ENCODE results near the gene UNC5A. TPM values are rescaled to one million over a fixed set of nuclear protein-coding genes. Genes with fewer than 3 reads are reported as not detected.
"Not testable (repeated sequence)": the region's sequence is repeated elsewhere in the genome, so short reads cannot be mapped to it uniquely, and the experiment has no call there.

The UNC5A gene
- total RNA-seq, 1 experiment from 2014 or later, result 0.05 TPM

DNA sequence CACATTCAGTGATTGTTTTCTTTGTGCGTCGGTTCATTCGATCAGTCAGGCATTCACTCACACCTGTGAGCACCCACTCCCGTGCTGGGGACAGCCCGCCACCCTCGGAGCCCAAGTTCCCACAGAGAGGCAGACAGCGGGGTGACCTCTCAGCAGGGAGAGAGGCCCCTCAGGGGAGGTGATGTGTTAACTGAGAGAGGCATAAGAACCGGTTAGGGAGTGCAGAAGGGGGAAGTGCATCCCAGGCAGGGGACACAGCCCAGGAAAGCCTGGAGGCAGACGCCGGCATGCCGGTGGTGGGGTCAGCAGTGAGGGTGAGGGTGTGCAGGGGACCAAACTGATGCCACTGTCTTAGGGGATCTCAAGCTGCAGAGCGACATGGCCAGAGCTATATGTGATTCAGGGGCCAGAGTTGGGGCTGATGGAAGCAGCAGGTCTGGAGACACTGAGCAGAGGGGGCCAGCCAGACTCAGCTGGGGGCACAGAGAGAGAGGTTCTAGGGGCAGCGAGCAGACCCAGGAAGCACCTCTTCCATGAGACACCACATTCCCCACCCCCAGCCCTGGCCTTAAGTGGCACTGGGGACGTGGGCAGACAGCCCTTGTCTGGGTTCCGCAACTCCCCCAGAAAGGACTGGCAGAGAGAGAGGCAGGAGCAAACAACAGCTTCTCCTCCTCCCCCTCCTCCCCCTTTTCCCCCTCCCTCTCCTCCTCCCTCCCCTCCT, 52.8 kb downstream of the UNC5A start:
- DNase-seq (ENCODE audit: low read depth), result no peak

DNA sequence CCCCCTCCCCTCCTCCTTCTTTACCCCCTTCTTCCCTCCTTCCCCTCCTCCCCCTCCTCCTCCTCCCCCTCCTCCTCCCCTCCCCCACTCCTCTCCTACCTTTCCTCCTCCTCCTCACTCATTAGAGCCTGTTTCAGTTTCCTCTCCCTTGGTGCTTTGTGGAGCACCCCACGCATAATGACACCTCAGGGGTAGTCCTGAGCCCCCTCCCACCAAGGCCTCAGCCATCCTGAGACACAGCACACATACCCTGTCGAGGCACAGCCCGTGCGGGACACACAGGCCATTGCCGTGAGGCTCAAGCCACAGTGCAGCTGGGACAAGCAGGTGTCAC, 53.4 kb downstream of the UNC5A start:
- no peak for DNase-seq (ENCODE audit: low read depth)

- no peak for DNase-seq (ENCODE audit: low read depth)
These were observed 54.4 kb downstream of the UNC5A start for GRCh38 chr5:176864755-176865154.

DNA sequence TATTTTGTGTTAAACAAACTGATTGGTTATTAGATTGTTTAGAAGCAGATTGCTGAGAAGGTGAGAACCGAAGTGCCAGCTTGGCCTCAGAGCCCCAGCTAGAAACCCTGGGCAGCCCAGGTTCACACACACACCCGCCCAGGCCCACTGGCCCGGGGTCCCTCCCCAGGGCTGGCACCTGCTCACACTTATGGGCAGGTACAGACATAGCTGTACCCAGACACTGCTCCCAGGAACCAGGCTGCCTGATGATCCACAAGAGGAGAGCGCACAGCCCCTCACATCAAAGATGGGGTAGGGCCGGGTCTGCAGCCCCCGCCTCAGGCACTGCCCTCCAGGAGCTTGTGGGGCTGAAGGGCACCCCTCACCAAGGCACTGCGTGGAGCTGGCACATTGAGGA, 55.6 kb downstream of the UNC5A start:
- DNase-seq (ENCODE audit: low read depth), result no peak

GRCh38 chr5:176866707-176867310, 56.5 kb downstream of the UNC5A start:
- DNase-seq (ENCODE audit: low read depth), result no peak

DNA sequence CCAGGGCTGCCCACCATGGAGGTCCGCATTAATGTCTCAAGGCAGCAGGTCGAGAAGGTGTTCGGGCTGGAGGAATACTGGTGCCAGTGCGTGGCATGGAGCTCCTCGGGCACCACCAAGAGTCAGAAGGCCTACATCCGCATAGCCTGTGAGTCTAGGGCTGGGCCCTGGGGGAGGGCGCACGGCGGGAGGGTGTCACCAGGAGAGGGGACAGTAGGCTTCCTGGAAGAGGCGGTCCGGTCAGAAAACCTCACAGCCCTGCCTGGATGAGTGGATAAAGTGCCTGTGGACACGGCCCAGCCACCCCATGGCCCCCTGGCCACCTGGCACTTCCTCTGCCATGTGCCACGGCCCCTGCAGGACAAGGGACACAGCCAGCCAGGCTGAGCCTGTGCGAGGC, 57.8 kb downstream of the UNC5A start:
- no peak for DNase-seq (ENCODE audit: low read depth)

DNA sequence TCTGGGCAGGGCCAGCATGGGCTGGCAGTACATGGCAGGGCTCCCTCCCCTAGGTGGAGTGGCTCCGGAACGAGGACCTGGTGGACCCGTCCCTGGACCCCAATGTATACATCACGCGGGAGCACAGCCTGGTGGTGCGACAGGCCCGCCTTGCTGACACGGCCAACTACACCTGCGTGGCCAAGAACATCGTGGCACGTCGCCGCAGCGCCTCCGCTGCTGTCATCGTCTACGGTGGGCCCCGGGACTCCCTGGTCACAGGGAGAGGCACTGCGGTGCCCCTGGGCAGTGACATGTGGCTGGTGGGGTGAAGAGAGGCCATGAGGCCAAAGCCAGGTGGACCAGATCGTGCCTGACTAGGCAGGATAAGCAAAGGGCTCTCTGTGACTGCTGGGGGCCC, 58.4 kb downstream of the UNC5A start:
- DNase-seq (ENCODE audit: low read depth), result no peak

DNA sequence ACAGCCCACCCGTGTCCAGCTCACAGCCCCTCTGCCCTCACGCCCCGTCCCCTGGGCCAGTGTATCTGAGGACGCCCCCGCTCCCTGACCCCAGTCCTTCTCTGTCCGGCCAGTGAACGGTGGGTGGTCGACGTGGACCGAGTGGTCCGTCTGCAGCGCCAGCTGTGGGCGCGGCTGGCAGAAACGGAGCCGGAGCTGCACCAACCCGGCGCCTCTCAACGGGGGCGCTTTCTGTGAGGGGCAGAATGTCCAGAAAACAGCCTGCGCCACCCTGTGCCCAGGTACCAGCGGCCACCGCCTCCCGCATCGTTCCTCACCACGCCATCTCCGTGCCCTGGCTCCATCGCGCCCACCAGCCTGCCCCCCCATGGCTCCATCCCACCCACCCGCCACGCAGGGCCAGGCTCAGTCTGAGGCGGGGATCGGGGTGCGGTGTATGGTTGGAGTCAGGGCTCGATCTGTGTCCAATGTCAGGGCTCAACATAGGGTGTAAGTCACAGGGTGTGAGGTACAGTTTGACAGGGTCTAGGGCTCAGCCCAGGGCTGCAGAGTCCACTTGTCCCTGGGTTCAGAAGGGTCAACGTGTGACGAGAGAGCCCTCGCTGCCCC, 59.2 kb downstream of the UNC5A start:
- DNase-seq (ENCODE audit: low read depth), result no peak

DNA sequence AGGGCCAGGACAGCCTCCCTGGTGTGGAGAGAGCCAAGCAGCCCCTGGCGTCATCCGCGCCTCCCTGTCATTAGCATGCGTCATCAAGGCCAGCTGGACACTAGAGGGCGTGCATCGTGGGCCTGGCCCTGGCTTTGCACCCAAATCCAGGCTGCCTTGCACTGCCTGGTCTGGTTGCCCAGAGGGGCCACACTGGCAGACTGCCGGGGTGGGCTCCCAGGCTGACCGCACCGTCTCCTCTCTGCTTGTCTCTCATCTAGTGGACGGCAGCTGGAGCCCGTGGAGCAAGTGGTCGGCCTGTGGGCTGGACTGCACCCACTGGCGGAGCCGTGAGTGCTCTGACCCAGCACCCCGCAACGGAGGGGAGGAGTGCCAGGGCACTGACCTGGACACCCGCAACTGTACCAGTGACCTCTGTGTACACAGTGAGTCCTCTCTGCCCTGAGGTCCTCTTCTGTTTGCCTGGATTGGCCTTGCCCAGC, 59.8 kb downstream of the UNC5A start:
- peak; percentile 64 for DNase-seq (ENCODE audit: low read depth)

GRCh38 chr5:176870644-176871043, 60.3 kb downstream of the UNC5A start:
- not testable (repeated sequence) for DNase-seq (ENCODE audit: low read depth)

DNA sequence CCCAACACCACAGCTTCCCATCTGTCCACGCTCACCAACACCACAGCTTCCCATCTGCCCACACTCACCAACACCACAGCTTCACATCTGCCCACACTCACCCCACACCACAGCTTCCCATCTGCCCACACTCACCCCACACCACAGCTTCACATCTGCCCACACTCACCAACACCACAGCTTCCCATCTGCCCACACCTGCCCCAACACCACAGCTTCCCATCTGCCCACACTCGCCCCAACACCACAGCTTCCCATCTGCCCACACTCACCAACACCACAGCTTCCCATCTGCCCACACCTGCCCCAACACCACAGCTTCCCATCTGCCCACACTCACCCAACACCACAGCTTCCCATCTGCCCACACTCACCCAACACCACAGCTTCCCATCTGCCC, 62.2 kb downstream of the UNC5A start:
- DNase-seq (ENCODE audit: low read depth), result not testable (repeated sequence)

GRCh38 chr5:176873011-176873410, 62.7 kb downstream of the UNC5A start:
- not testable (repeated sequence) for DNase-seq (ENCODE audit: low read depth)

DNA sequence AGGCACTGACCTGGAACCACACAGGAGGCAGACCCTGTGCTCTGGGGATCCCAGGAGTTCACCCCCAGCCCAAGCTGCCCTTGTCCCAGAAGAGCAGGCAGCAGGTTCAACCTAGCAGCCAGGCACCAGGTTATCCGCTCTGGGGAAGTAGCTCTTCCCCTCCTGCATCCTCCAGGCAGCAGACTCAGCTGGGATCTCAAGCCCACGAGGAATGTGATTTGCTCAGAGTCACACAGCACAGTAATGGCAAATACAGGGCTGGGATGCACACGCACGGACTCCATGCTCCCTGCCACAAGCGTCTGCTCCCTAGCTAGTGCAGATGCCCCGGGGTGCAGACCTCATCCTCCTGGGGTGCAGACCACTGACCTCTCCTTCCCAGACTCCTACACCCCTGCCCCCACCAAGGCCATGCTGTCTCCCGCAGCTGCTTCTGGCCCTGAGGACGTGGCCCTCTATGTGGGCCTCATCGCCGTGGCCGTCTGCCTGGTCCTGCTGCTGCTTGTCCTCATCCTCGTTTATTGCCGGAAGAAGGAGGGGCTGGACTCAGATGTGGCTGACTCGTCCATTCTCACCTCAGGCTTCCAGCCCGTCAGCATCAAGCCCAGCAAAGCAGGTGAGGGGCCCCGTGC, 63.3 kb downstream of the UNC5A start:
- no peak for DNase-seq (ENCODE audit: low read depth)

- DNase-seq (ENCODE audit: low read depth), result no peak
These were observed 63.9 kb downstream of the UNC5A start for GRCh38 chr5:176874198-176874780.

DNA sequence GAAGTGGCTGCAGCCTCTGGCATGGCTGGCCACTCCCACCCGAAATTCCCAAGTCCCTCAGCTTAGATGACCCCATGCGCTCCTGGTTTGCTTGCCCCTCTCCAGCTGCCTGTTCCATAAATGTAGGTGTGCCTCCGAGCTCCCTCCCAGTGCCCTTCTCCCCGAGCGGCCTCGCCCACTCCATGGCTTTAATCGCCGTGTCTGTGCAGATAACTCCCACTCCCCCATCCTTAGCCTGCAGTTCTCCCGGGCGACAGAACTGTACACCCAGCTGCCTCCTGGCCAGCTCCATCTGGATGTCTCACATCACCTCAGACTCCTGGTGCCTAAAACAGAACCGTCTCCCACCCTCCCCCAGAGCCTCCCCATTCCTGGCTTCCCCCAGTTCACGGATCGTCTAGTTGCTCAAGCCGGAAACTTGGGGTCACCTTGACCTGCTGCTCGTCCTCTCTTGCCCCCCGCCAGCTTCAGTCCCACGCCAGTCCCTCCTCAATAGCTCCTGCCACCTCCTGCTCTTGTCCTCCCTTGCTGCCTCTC, 64.7 kb downstream of the UNC5A start:
- DNase-seq (ENCODE audit: low read depth), result no peak

- DNase-seq (ENCODE audit: low read depth), result no peak
These were observed 65.6 kb downstream of the UNC5A start for GRCh38 chr5:176875783-176876505.

- DNase-seq (ENCODE audit: low read depth), result no peak
These were observed 66.4 kb downstream of the UNC5A start for GRCh38 chr5:176876506-176877431.

DNA sequence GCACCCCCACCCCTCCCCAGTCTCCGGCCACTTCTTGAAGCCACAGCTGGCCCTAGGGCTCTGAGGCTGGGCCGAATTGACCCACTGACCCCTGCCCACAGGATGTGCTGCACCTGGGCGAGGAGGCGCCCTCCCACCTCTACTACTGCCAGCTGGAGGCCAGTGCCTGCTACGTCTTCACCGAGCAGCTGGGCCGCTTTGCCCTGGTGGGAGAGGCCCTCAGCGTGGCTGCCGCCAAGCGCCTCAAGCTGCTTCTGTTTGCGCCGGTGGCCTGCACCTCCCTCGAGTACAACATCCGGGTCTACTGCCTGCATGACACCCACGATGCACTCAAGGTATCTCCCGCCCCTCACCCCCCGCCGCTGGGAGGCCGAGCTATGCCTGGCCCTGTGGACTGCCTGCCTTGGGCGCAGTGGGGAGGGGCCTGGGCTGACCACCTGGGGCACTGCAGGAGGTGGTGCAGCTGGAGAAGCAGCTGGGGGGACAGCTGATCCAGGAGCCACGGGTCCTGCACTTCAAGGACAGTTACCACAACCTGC, 67.5 kb downstream of the UNC5A start:
- DNase-seq (ENCODE audit: low read depth), result no peak

GRCh38 chr5:176878463-176878862, 68.1 kb downstream of the UNC5A start:
- no peak for DNase-seq (ENCODE audit: low read depth)
